ENCODE data around the gene MYH1.

The MYH1 gene

DNA sequence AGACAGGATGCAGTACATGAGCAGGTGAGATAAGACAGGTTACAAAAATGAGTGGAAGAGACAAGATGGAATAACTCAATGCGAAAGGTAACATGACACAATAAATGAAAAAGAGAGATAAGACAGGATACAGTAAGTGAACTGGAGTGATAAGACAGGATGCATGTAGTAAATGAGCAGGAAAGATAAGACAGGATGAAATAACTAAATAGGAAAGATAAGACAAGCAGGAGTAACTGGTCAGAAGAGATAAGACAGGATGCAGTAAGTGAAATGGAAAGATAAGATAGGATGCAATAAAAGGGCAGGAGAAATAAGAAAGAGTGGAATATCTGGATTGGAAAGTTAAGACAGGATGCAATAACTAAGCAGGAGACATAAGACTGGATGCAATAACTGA lies 40.6 kb downstream of the MYH1 start:
- DNase-seq, result no peak

DNA sequence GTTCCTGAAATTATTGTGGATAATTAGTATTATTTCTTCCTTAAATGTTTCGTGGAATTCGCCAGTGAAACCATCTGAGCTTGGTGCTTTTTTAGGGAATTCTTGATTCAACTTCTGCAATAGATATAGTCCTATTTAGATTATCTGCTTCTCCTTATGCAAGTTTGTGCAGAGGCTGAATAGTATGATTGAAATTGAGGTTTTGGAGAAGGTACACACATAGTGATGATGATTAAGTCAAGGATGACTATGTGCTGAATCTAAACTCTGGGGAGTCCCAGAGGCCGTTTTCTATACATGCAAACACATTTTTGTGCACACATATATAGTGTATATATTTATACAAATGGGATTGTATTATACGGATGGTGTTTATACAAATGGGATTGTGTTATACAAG lies 43.8 kb downstream of the MYH1 start:
- no peak for DNase-seq

DNA sequence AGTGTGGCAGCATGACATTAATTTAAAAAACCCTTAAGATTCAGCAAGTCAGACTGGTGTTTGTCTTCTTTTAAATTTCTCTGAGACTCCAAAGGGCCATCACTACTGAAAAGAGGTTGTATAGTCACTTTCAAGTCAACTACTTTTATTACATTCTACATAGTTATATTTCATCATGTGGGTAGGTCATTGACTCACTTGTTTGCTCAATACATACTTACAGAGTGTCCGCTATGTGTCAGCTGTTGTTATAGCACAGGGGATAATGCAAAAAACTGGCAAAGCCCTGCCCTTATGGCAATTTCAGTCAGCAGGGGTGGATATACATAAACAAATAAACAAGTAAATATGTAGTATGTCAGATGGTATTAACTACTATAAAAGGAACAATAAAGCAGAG lies 46.5 kb downstream of the MYH1 start:
- DNase-seq, result no peak

DNA sequence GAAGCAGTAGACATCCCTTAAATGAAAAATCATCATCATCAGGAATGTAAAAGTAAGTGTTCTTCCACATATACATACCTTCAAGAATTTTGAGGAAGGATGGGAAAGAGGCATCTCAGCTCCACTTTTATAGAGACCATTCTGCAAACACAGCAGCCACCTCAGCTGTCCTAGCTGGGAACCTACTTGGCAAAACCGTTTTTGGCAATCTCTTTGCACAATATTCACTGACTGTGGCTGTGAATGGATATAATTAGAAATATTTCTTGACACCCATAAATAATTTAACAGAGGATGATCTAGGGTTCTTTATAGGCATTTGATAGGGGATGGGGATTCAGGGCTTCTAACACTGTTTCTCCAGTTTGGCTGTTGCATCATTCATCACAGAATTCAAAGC lies 48.9 kb downstream of the MYH1 start, which contains the start of gene MYH4:
Gene MYH4, minus strand, starts transcription at position 101 of the 400 bp plus-strand sequence. CDS start 2,814 bp downstream, outside the sequence.
- DNase-seq, result no peak

DNA sequence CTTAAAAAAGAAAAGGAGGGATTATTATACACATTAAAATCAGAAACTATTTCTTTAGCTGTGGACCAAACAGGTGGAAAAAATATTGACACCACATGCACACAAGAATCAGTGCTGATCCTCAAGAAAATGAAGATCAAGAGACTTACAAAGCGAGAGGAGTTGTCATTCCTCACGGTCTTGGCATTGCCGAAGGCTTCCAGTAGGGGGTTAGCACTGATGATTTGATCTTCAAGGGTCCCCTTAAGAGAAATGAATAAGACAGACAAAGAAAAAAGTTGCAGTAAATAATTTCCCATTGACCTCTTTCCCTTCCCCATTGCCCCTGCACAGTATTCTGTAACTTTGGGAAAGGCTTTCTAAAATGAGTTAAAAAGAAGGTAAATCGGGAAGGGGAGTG lies 54.9 kb downstream of the MYH1 start:
- no peak for DNase-seq

DNA sequence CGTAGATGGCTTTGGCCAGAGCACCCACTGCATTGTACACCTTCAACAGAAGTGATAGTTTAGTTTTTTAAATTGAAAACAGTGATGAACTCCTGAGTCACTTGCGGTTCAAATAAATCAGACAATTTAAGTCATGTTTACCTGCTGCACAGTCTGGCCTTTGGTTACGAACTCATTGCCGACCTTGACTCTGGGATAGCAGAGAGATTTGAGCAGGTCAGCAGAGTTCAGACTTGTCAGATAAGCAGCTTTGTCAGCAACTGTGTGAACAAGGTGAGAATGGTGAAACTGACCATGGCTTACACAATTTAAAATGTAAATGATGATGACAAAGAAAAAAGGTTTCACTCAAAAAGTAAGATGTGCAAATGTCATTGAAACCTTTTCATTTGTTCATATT lies 58.3 kb downstream of the MYH1 start:
- no peak for DNase-seq

DNA sequence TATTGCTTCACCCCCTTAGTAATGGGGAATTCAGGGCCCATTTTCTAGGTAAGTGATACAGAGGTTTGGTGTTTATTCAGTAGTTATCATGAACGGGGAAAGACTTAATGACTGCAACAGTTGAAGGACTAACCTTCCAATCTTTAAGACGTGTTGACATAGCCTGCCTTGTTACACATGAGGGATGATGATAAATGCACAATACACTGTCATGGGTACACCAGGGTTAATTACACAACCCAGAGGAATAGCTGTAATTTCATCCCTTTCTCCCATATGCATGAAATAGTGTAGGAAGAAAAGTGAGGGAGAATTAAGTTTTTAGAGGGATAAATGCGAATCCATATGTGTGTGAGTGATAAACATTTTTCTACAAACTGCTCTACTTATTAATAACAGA lies 59.6 kb downstream of the MYH1 start:
- no peak for DNase-seq

DNA sequence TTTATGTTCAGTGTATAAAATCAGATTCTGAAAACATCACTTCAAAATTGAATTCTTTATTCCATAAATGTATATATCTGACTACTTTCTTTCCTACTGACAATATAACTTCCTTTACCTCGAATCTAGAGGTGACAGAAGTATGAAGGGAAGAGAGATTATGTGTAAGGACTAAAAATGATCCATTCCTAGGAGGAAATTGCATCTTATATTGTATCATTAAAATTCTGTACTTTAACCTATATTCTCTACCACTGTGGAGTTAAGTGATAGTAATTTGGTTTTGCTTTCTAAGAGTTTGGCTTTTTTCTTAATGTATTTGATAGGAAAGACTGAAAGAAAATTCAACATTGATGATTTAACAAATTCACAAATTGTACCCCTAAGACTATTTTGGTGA lies 60.4 kb downstream of the MYH1 start:
- DNase-seq, result no peak

DNA sequence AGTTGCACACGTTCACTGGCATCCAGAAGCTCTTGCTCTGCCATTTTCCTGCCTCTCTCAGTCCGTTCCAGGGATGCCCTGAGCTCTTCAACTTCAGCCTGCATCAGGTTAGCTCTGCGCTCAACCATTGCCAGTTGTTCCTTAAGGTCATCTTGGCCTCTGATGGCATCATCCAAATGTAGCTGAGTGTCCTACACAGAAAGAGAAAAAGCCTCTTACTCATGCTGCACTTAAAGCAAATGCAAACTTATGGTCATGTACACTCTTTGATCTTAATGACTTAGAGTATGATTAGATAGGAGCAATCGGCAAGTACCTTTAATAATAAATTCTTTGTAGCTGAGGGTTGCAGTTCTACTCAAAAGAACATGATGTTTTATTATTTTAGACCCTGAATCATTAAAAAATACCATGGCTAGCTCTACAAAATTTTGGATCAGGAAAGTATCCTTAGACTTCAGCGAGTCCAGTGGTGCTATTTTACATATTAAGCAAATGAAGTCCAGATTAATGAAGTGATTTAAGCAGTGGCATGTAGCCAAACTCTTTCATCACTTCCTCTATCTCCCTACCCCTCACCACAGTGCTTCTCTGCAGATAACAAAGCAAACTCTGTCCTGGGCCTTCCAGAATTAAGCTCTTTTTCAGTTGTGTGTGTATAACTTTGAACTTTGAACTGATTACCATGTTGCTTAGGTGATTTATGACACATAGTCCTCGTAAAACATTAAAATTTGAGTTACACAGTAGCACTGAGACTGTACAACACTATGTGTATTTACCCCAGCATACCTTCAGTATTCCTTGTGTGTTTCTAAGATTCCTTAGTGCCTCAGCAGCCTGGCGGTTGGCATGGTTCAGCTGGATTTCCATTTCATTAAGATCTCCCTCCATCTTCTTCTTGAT lies 71.1 kb downstream of the MYH1 start:
- no peak for DNase-seq

All from RPMI8226 (cell line).